GM23248 (cell line): ENCODE results near the gene SMURF2.

Experiments used
- EZH2 ChIP-seq: fragments of 200-600 bp; sonication (generic); IDR thresholded peaks from 2 replicates; pipeline ENCODE4 v1.6.1; 2018; ENCODE audit warnings: antibody characterized with exemption, mild to moderate bottlenecking; ENCODE audit not compliant: insufficient read depth, poor library complexity, severe bottlenecking
- EZH2phosphoT487 ChIP-seq: fragments of 200-600 bp; sonication (generic); IDR thresholded peaks from 2 replicates; pipeline ENCODE4 v1.6.1; 2018; ENCODE audit warnings: antibody characterized with exemption, moderate library complexity, mild to moderate bottlenecking, low read depth; ENCODE audit not compliant: insufficient read depth

GRCh38 chr17:64536913-64537312 lies 125.2 kb downstream of the SMURF2 start:
- no peak for TF ChIP-seq EZH2
- TF ChIP-seq EZH2phosphoT487 = no peak
